Body of pancreas (tissue), 4 donors: ENCODE data around the gene MLEC. TPM values are rescaled to one million over a fixed set of nuclear protein-coding genes. Genes with fewer than 3 reads are reported as not detected.

Experiments used
- ATAC-seq: fragments of 150-250 bp; one replicate; pipeline ENCODE4 v1.9.1; 2016
- DNase-seq, 4 donors: peaks; one replicate each; pipeline ENCODE4 v3.0.0-alpha.2; 2019
- H3K27ac ChIP-seq, 4 donors: fragments of 200-600 bp; sonication (generic); 1 replicate in 3 of 4; 2 replicates in 1 of 4; pipeline versions ENCODE4 v1.5.1 to v1.6.1; 2016 to 2019; ENCODE audit warnings: mild to moderate bottlenecking in 1 of 4, mixed read lengths in 1 of 4, moderate library complexity in 1 of 4
- H3K27me3 ChIP-seq, 2 donors: fragments of 200-600 bp; sonication (generic); one replicate each; pipeline ENCODE4 v1.6.0; 2016; ENCODE audit warnings: mild to moderate bottlenecking in 1 of 2
- H3K36me3 ChIP-seq, 2 donors: fragments of 200-600 bp; sonication (generic); replicated peaks in 1 of 2; 2 replicates each; pipeline ENCODE4 v1.5.1; 2016; ENCODE audit warnings: low read depth in 2 of 2; ENCODE audit not compliant: insufficient read depth in 1 of 2
- H3K4me1 ChIP-seq: fragments of 200-600 bp; sonication (generic); one replicate; pipeline ENCODE4 v1.6.0; 2016
- H3K4me3 ChIP-seq, 2 donors: fragments of 200-600 bp; sonication (generic); 1 replicate in 1 of 2; 2 replicates in 1 of 2; pipeline ENCODE4 v1.5.1; 2016 to 2019
- H3K9me3 ChIP-seq, 3 donors: fragments of 200-600 bp; sonication (generic); 1 replicate in 2 of 3; 2 replicates in 1 of 3; pipeline ENCODE4 v1.5.1; 2016
- CTCF ChIP-seq, 7 experiments: fragments of 450-650 bp in 4 of 7; fragments of 200-600 bp in 3 of 7; sonication (generic) in 3 of 7; IDR thresholded peaks; one replicate each; pipeline ENCODE4 v1.5.1; 2016 to 2019; ENCODE audit warnings: antibody characterized with exemption in 7 of 7
- POLR2A ChIP-seq, 3 donors: fragments of 450-650 bp; IDR thresholded peaks; one replicate each; pipeline ENCODE4 v1.6.1; 2016; ENCODE audit warnings: antibody characterized with exemption in 3 of 3, mild to moderate bottlenecking in 2 of 3
- WGBS, 2 donors: methylation state at CpG; one replicate each; pipeline ENCODE4 v1.1.5; 2017; 5-methylcytosine and 5-hydroxymethylcytosine counted together
- intact Hi-C: fragments of 100-400 bp; cut with DNase I; formaldehyde crosslinking; loops from one replicate; pipeline ENCODE4 v1.15.1; 2023
- total RNA-seq, 2 donors: library from RNA; depleted of rRNA; stranded (reverse); fragments of >200 nt; gene quantifications; one replicate each; pipeline ENCODE4 v1.1.0, GENCODE V29; 2016

Gene MLEC
- total RNA-seq, 2 donors from 2014 or later = 54.7 to 107 TPM

GRCh38 chr12:120710805-120711296, 23.9 kb downstream of the MLEC start:
- Histone ChIP-seq H3K36me3 (peaks cover 0 to 6% of the 10 kb centered on the region in 2 donors), H3K9me3 (no peaks in the 10 kb centered on the region), H3K4me1 (peaks cover 23% of the 10 kb centered on the region), H3K27ac (peak overlapping the region; percentile 37 to 86 (median 76)), H3K27me3 (no peaks in the 10 kb centered on the region), H3K4me3 (peak overlapping the region; percentile 88 to 95)
- ATAC-seq (peak; percentile 31), DNase-seq (peak in 3 of 4 donors; percentile 23 to 38 (median 29))
- intact Hi-C loops = no loop called here
- WGBS, 2 donors = 0 to 1% methylated on average over 5 to 18 of the region's 31 CpGs
- TF ChIP-seq CTCF (IDR thresholded peaks at IDR 0.05) (no peak), POLR2A (IDR thresholded peaks at IDR 0.05) (no peak)

GRCh38 chr12:120711411-120711810, 24.5 kb downstream of the MLEC start:
- no peak for DNase-seq
- Histone ChIP-seq H3K36me3 (peaks cover 0 to 10% of the 10 kb centered on the region in 2 donors), H3K4me1 (peaks cover 23% of the 10 kb centered on the region), H3K9me3 (no peaks in the 10 kb centered on the region), H3K27me3 (no peaks in the 10 kb centered on the region), H3K27ac (peak overlapping the region in 3 of 4 donors; percentile 73 to 86 (median 80)), H3K4me3 (no peak overlapping the region)
- intact Hi-C loops = no loop called here
- TF ChIP-seq POLR2A (IDR thresholded peaks at IDR 0.05) (no peak), CTCF (IDR thresholded peaks at IDR 0.05) (no peak)
- ATAC-seq = no peak
- WGBS, 2 donors = 19 to 24% methylated on average over 6 of the region's 6 CpGs

GRCh38 chr12:120712610-120713009, 25.7 kb downstream of the MLEC start:
- Histone ChIP-seq H3K27ac (no peak overlapping the region), H3K36me3 (peaks cover 0 to 13% of the 10 kb centered on the region in 2 donors), H3K4me1 (peaks cover 23% of the 10 kb centered on the region), H3K27me3 (no peaks in the 10 kb centered on the region), H3K4me3 (no peak overlapping the region), H3K9me3 (no peaks in the 10 kb centered on the region)
- ATAC-seq (no peak), DNase-seq (no peak)
- intact Hi-C loops = no loop called here
- 52 to 63% methylated on average over 6 of the region's 6 CpGs for WGBS, 2 donors
- TF ChIP-seq CTCF (IDR thresholded peaks at IDR 0.05) = no peak
- TF ChIP-seq POLR2A (IDR thresholded peaks at IDR 0.05) = no peak

GRCh38 chr12:120713861-120714482, 27.0 kb downstream of the MLEC start:
- no peaks in the 10 kb centered on the region for H3K27me3 ChIP-seq
- WGBS, 2 donors = 14 to 15% methylated on average over 4 of the region's 4 CpGs
- DNase-seq (peak; percentile 75 to 89 (median 77)), ATAC-seq (peak; percentile 58)
- H3K4me3 ChIP-seq = no peak overlapping the region
- H3K36me3 ChIP-seq = peaks cover 0 to 13% of the 10 kb centered on the region in 2 donors
- peaks cover 28% of the 10 kb centered on the region for H3K4me1 ChIP-seq
- H3K9me3 ChIP-seq = no peaks in the 10 kb centered on the region
- no peak overlapping the region for H3K27ac ChIP-seq
- TF ChIP-seq CTCF (IDR thresholded peaks at IDR 0.05) = peak; percentile 61 to 88 (median 81)
- no peak for TF ChIP-seq POLR2A (IDR thresholded peaks at IDR 0.05)
- intact Hi-C loops = no loop called here

GRCh38 chr12:120718055-120718454, 31.1 kb downstream of the MLEC start:
- DNase-seq (no peak), ATAC-seq (no peak)
- Histone ChIP-seq H3K4me1 (peaks cover 27% of the 10 kb centered on the region), H3K27me3 (no peaks in the 10 kb centered on the region), H3K4me3 (no peak overlapping the region), H3K36me3 (peaks cover 0 to 19% of the 10 kb centered on the region in 2 donors), H3K27ac (peak overlapping the region in 1 of 4 donors; percentile 15), H3K9me3 (no peaks in the 10 kb centered on the region)
- TF ChIP-seq POLR2A (IDR thresholded peaks at IDR 0.05) = no peak
- no peak for TF ChIP-seq CTCF (IDR thresholded peaks at IDR 0.05)
- intact Hi-C loops = loop anchor here (5.0 kb wide), 1 partner anchor 71 kb away; no protein-coding TSS in a partner anchor
- 96 to 97% methylated on average over 9 of the region's 9 CpGs for WGBS, 2 donors
